Left lobe of liver (tissue), 2 donors: Measurements from ENCODE around the gene OGDHL. TPM values are rescaled to one million over a fixed set of nuclear protein-coding genes. Genes with fewer than 3 reads are reported as not detected.
A peak's percentile ranks its signal among the peaks of the same experiment; 100 is the strongest.
"Not testable (repeated sequence)": the region's sequence is repeated elsewhere in the genome, so short reads cannot be mapped to it uniquely, and the experiment has no call there.

Experiments
- ATAC-seq: fragments of 200-7000 bp; cut with Tn5 transposase; one replicate; pipeline ENCODE4 v1.9.1; 2020; ENCODE audit warnings: mild to moderate bottlenecking, moderate library complexity
- DNase-seq: peaks from one replicate; pipeline ENCODE4 v3.0.0-alpha.2; 2020; ENCODE audit warnings: low spot score
- total RNA-seq: library from RNA; stranded (reverse); gene quantifications from one replicate; pipeline ENCODE4 v1.2.1, GENCODE V29; 2021
- donor health status: DM: no; HTN: no; CAD: no; lungs with moderate emphysema.
- donor health status: DM: no; HTN: yes; CAD: no.

The OGDHL gene
- total RNA-seq, 1 donor from 2014 or later, result 88.9 TPM

DNA sequence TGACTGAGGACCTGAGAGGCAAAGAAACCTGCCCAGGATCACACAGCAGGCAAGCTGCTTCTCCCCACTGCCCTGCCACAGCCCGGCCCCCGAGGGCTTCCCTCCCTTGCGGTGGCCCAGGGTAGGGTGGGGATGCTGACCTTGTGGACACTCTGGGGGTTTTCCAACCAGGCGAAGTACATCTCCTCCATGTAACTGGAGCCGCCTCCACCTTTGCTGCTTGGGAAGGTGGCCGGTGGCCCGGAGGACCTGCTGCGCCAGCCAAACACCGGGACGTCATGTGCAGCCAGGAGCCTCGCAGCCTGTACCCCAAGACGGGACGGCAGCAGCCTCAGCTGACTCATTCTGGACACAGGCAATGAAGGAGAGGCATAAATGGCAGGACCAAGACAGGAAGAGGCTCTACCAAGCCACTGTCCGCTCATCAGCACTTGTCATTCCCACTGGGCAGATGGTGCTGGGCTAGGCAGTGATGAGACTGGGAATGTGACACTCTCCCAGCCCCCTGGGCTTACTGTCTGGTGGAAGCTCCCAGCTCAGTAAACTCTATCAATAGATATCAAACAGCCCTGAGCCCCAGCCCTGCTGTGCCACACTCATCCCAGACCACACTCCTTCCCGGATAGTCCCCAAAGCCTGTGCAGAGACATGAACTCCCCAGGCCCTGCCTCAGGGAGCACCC is 3.7 kb downstream of the OGDHL start:
- no peak for DNase-seq
- ATAC-seq, result no peak

DNA sequence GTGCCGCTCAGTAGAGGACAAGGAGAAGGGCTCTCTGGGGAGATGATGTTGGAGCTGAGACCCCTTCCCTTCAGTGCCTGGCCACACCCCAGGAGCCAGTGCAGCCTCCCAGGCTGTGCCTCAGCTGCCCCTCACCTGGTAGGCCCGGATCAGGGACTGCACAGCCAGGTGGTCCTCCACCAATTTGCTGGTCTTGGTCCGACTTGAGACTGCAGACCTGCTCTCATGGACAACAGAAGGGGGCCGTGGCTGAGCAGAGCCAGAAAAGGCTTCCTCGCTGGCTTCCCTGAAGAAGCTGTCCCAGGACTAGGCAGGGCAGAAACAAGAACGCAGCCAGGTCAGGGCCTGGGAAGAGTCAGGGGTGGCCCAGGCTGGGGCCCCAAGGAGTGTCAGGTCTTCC is 5.5 kb downstream of the OGDHL start:
- ATAC-seq, result no peak

DNA sequence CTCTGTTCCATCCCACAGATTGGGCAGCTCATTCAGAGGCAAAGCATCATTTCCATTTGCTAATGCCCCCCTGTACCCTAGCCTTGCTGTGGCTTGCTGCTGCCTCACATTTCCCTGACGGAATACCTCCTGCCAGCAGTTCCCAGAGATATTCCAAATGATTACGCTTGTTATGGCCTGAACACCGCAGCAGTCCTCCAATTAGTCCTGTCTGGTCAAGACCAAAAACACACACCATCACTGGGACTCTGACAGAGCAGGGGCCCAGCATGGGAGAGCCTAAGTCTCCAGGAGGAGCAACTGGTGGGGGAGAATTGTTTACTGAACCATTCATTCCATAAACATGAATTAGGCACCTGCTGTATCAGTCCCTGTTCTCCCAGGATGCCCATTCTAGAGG is 6.1 kb downstream of the OGDHL start:
- ATAC-seq, result no peak
- DNase-seq, result no peak

More for the DNA sequence above, 5.5 kb downstream of the OGDHL start:
- no peak for DNase-seq

DNA sequence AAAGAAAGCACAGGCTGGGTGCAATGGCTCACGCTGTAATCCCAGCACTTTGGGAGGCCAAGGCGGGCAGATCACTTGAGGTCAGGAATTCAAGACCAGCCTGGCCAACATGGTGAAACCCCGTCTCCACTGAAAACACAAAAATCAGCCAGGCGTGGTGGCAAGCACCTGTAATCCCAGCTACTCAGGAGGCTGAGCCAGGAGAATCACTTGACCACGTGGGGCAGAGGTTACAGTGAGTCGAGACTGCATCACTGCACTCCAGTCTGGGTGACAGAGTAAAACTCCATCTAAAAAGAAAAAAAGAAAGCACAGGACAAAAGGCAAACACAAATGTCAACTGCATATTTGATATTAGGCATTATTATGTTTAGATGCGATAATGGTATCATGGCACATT is 7.2 kb downstream of the OGDHL start:
- ATAC-seq, DNase-seq: not testable (repeated sequence)

DNA sequence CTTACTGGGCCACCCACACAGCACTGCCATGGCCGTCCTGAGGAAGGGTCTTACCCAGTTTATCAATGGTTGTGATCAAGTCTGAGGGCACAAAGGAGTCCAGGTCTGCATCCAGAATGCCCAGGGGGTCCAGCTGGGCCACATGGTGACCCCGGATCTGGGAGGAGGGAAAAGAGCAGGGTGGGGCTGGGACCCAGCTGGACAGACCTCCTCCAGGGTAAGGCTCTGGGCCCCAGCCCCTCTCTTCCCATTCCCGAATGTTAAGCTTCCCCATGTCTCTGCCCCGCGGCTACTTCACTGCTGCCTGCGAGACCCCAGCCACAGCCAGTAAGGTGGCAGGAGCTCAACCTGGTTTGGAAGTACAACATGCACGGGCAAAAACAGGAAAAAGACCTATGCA is 9.5 kb downstream of the OGDHL start:
- ATAC-seq (no peak), DNase-seq (no peak)

DNA sequence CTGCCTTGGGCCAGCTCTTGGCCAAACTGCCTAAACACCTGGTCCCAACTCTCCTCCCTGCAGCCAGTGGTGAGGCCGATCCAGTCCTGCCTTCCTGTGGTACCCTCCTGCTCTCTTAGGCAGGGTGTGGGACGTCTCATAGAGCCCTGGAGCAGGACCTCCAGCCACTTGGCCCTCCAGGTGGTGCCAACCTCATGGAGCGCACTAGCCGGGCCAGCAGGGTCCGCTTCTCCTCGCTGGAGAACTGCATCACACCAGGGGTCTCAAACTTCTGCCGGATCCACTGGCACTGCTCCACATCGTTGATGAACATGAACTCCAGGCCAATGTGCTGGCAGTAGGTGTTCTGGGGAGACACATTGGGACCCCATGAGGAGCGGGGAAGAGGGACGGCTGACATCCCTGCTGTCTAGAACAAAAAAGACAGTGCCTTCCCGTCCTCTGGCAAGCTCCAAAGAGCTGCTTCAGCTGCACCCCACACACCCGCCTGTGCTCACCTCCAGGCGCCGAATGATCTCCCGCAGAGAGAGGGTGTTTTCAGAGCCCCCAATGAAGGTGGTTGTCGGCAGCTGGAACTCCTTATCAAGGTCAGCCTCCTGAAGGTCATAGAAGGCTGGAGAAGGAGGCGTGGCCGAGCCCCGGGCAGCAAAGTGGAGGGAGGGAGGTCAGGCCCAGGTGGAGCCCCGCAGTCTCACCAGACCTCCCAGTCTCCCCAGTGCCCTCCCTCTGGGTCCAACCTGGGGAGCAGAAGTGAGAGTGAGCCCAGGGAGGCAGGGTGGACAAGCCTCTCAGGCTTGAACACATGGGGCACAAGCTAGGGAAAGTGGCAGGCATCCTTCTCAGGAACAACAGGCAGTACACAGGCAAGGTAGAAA is 10.2 kb downstream of the OGDHL start:
- ATAC-seq, result no peak

DNA sequence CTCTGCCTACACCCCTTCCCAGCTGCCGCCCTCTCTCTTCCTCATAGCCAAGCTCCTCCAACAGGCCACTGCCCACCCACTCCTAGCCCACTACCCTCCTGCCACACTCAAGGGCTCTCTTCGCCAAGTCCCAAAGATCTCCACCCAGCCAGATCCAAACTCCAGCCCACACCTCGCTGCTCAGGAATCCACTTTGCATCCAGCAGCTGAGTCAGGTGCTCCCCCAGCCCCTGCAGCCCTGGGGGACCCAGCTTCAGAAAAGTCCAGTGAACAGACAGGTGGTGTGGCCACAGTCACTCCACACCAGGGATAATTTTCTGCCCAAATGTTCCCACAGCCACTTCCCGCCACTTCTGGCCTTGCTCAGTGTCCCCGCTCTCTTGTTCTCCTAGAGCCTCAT is 10.9 kb downstream of the OGDHL start:
- DNase-seq (no peak), ATAC-seq (no peak)

More for the DNA sequence above, 10.2 kb downstream of the OGDHL start:
- DNase-seq, result no peak

DNA sequence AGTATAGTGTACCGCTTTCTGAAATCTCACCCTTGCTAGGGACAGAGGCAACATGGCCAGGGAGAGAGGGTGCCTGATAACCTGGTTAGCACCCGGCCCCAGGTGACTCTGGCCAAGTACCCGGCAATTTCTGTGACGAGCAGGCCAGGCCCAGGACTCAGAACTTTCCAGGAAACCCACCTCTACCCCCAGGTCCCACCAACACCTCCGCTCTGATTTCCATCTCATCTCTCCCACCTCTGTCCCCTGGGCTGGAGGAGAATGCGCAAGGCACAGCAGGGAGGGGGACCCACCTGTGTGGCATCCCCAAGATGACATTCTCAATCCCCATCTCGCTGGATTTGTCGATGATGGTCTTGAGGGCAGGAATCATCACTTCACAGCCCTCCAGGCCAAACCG is 11.6 kb downstream of the OGDHL start:
- ATAC-seq, result no peak
- DNase-seq, result no peak

DNA sequence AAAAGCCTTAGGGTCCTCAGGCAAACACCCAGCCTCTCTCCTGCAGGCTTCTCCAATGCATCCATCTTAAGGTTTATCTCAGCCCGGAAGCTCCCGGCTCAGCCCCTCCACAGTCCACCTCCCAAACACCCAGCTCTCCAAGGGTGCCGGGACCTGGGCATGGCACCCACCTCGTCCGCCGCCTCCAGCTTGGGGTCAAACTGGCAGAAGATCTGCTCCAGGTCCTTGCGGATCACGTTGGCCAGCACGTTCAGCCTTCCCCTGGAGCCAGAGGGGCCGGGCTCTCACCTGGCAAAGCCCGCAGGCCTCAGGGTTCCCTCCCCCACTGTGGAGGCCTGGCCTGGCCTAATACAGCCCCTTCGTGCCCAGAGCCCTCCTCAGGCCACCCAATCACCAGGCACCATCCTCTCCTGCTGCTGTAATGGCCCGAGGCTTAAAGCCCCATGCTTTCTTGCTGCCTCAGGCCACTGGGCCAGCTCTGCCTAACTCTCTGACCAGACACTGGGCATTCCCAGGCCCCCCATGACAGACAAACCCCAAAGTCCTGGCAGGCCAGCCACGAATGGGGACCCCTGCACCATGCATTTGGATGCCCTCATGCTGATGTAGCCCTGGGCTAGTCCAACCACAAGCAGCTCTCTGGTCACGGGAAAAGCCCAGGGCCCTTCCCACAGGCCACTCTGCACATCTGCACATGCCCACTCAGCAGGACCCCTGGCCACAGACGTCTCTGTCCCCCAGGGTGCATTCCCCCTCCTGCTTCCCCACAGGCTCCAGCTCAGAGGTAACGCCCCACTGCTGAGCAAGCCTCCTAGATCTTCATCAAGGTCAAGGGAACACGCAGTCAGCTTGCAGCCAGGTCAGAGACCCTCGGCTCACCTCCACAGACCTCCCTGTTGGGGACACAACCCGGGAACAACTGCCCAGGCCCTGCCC is 12.3 kb downstream of the OGDHL start:
- DNase-seq (no peak), ATAC-seq (no peak)

DNA sequence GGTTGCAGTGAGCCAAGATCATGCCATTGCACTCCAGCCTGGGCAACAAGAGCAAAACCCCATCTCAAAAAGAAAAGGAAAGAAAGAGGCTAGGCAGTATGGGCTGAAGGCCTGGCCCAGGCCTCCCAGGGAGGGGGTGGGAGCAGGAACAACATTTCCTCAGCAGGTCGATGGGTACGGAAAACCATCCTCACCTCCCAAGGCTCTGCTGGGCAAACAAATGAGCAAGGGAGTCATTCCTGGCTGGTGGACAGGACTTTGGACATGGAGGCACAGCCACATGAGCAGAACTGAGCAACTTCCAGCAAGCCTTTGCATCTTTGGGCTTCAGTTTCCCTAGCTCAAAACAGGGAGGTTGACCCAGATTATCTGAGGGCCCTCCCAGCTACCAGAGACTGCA is 13.0 kb downstream of the OGDHL start:
- ATAC-seq, result peak; percentile 29
- no peak for DNase-seq

DNA sequence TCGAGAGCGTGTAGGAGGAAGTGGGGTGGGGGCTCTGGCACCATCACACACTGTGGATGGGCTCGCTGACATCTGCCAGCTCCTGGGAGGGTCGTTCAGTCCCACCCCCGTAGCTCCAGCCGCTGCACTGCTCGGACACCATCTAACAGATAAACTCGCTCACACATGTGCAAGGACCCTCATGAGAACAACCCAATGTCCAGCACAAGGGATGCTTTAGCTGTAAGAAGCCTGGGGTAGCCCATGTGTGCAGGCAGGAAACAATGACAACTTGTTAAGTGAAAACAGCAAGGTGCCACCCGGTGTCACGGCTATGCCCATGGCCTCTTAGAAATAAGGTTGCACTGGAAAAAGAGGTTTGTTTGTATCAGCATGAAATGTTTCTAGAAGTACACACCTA is 14.1 kb downstream of the OGDHL start:
- DNase-seq (no peak), ATAC-seq (no peak)

DNA sequence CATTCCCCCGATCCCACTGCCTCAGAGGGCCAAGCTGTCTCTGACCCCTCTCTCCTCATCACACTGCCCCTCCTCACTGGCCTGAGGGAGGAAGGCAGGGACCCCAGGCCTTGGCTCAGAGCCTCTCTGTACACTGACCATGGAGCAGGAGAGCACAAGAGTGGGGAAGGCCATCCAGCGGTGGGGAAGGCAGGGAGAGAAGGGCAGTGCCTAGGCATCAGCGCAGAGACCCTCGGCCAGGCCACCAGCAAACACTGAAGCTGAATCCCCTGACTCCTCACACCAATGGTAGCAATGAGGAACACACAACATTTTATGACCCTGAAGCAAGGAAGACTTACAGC is 14.8 kb downstream of the OGDHL start:
- DNase-seq, result no peak
- no peak for ATAC-seq

DNA sequence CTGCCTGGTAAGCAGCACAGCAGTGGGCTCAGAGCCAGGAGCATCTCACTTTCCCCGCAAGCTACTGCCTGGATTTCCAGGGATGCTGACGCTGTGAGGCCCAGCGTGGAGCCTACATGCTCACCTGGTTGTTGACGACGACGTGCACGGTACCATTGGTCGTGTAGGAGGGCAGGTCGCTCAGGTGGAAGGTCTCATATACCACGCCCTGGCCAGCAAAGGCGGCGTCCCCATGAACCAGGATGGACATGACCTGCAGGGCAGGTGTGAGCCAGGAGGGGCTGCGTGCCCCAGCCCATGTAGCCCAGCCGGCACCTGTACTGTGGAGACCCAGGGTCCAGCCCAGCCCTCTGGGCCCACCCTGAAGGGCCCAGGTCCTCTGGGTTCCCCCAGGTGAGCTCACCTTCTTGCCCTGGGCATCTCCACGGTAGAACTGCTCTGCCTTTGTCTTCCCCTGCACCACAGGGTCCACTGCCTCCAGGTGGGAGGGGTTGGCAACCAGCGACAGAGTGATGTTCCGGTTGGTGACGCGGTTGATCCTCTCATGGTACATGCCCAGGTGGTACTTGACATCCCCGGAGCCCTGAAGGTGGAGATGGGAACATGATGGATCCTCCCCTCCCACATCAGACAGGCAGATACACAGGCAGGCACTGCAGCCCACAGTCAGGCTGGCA is 15.4 kb downstream of the OGDHL start:
- no peak for DNase-seq
- no peak for ATAC-seq

DNA sequence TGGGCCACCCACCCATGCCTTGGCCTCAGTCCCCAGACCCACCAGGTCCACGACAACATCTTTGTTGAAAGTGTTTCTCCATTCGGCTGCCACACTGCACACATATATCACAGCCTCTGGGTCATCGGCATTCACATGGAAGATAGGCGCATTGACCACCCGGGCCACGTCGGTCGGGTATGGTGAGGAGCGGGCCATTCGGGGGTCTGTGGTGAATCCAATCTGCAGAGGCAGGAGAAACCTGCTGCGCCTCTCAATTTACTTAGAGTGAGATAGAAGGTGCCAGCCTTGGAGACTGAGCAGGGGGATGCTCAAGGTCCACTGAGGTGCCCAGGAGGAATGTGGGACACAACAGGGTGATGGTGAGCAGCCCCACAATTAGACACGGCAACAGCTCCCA is 16.4 kb downstream of the OGDHL start:
- DNase-seq, result no peak
- ATAC-seq, result no peak

DNA sequence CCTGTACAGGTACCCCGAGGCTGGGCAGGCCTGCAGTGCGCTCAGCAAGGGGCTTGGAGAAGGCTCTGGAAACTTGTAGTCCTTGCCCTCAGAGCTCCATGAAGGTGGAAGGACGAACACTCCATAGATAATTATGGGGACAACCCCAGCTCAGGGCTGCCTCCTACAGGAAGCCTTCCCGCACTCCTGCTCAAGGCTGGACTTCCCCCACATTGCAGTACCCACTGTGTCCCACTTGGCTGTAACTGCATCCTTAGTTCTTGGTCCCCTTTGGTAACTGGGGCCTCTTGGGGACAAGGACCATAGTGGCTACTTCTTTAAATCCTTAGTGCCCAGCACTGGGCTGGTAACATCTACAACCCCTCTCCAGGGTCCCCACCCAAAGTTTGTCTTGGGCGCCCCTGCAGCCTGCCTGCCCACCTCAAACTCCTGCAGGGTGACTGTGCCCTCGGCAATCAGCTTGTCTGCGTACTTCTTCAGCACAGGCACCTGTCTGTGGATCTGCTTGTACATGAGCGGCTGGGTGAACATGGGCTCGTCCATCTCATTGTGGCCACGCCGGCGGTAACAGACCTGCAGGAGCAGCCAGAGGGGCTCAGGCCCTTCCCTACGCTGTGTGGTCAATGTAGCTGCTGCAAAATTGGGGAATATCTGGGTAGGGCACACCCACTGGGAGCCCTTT is 17.1 kb downstream of the OGDHL start:
- no peak for ATAC-seq
- DNase-seq, result no peak

DNA sequence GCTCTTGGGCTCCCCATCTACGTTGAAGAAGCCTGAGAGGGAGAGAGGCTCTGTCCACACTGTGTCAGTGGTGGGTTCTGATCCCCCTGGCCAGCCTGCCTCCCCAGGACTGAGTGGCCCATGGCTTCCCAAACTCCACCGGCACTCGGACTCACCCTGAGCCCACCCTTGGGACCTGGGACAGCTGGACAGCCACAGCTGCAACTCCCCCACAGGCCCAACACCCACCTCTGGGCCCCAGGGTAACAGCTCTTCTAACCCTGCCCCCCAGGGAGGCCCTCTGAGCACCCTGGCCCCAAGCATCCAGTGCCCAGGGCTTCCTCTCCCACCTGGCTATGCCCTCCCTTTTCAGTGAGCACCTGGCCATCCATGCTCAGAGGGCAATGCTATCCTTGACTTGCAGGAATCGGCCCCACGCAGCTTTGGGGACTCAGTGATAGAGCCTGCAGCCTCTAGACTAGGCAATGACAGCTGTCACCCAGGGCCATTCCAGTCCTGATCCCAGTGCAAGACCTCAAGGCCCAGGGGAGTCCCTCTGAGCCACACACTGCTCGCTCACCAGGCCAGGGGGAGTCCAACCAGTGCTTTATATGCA is 17.9 kb downstream of the OGDHL start:
- ATAC-seq, result no peak
- no peak for DNase-seq

DNA sequence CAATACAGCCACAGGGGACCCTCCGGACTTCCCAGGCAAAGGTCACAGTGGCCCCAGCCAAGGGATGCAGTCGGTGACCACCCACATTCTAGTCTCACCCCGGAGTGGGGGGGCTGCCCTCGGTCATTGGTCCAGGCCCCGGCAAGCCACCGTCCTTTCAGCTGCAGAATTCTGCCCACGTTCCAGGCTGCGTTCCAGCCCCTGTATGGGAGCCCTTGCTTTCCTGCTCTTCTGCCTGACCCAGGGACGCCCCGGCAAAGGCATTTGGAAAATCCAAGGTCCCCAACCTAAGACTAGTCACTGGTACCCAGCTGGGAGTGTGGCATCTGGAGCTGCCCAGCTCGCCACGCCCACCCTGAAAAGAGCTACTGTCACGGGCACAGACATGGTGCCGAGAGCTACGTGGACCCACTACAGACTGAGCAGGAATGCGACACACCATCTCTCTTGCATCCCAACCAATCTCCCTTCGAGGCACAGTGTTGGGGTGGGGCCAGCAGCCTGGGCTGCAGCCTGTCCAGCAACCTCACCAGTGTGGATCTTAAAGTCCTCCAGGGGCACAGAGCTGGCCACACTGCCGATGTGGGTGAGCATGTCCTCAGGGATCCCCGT is 18.6 kb downstream of the OGDHL start:
- DNase-seq (no peak), ATAC-seq (no peak)

DNA sequence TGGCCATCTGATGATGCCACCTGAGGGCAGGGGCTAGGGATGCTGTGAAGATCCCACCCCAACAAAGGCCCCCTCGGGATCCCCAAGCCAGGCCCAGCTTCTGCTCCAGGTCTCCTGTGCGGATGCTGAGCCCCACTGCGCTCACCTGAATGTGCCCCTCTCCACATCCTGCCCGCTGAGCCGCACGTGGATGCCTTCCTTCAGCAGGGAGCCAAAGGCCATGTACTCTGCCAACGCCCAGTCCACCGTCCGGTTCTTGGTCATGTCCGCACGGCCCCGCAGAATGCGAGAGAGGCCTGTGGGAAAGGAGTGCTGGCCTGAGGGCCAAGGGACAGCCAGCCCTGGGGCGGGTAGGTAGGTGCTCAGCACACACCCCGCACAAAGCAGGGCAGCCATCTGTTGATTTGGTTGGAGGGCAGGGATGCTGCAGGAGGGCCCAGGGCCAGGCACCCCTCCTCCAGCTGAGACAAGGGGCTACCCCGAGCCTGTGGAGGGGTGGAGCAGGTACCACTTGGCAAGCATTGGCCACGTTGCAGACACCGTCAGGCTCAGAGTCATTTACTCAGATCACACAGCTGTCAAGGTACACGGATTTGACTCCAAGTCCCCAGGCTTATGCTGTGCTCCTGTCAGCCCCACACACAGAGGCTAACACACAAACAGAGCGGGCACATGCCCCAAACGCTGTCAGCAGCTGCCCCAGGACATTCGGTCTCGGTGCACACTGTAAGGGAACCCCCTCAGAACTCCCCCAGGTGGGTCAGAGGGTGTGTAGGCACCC is 19.2 kb downstream of the OGDHL start:
- ATAC-seq (no peak), DNase-seq (no peak)
